Measurements from ENCODE around the gene MFAP5.
"Not testable (repeated sequence)": the region's sequence is repeated elsewhere in the genome, so short reads cannot be mapped to it uniquely, and the experiment has no call there.

Gene MFAP5

DNA sequence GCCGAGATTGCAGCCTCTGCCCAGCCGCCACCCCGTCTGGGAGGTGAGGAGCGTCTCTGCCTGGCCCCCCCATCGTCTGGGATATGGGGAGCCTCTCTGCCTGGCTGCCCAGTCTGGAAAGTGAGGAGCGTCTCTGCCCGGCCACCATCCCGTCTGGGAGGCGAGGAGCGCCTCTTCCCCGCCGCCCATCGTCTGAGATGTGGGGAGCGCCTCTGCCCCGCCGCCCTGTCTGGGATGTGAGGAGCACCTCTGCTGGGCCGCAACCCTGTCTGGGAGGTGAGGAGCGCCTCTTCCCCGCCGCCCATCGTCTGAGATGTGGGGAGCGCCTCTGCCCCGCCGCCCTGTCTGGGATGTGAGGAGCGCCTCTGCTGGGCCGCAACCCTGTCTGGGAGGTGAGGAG is 37.9 kb downstream of the MFAP5 start:
- DNase-seq, result not testable (repeated sequence)

DNA sequence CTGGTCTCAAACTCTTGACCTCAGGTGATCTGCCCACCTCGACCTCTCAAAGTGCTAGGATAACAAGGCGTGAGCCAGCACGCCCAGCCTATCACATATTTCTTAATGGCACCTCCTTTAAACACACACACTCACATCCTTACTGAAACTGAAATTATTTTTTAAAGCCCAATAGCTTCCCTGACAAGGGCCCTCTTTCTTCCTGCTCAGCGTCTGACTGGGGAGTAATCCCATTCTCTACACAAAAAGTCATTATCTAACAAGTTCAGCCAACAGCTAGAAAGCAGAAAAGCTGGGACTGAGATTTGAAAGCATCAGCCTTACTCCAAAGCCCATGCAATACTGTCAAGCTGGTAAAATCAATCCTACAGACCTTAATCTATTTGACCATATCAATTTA is 40.0 kb downstream of the MFAP5 start:
- no peak for DNase-seq

DNA sequence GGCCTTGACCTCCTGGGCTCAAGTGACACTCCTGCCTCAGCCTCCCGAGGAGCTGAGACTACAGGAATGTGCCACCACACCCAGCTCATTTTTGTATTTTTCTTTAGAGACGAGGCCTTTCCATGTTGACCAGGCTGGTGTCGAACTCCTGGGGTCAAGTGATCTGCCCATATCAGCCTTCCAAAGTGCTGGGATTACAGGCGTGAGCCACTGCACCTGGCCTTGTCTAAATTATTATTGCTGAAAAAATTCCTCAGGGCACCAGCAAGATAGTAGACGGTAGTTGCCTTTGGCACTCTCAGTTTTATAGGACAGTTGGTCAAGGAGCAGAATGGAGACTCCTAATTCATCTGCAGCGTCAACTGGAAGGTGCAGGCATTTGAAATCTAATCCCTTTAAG is 47.4 kb downstream of the MFAP5 start:
- DNase-seq, result no peak

DNA sequence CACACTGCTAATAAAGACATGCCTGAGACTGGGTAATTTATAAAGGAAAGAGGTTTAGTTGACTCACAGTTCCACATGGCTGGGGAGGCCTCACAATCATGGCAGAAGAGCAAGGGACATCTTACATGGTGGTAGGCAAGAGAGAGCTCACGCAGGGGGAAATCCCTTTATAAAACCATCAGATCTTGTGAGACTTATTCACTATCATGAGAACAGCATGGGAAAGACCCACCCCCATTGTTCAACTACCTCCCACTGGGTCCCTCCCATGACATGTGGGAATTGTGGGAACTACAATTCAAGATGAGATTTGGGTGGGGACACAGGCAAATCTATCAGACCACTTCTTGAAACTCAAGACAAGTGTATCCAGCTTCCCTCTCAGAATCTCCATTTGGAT is 48.7 kb downstream of the MFAP5 start:
- not testable (repeated sequence) for DNase-seq

DNA sequence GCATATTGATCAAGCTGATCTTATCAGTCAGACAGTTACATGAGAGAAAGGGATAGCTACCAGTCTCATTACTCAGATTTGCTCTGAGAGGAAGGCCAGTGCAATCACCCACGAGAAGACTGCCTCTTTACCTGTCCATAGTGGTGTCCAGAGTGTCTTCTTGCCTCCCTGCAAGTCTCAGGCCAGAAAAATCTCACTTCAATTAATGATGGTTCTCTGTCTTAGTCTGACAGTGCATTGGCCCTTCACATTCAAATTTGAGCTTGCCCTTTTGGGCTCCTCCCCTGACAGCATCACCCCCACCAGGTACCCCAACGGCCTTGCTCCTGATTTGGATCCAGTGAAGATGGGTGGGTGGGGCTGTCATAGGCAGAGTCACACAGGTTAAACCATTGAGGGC is 50.0 kb downstream of the MFAP5 start, which contains the start of gene AICDA:
TSS of gene AICDA (minus strand) at position 231 of the 400 bp plus-strand sequence. CDS start at position 139, 92 bp downstream.
- DNase-seq, result no peak

DNA sequence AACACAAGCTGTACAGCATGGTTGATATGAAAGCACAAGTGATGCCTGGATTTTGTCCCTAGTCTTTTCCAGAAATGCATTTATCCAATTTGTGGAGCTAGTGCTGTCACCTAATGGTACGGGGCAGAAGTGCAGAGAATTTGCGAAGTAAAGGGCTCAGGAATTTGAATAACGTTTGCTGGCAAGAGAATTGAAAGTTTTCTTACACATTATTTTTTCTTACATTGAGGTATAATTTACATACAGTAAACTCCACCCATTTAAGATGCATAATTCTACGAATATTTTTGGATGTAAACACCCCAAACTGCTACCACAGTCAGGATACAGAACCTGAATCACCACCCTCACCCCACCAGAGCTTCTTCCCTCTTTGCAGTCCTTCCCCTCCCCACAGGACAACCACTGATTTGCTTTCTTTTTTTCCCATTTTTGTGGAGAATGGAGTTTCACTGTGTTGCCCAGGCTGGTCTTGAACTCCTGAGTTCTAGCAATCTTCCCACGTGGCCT is 53.5 kb downstream of the MFAP5 start:
- DNase-seq, result peak; percentile 54

DNA sequence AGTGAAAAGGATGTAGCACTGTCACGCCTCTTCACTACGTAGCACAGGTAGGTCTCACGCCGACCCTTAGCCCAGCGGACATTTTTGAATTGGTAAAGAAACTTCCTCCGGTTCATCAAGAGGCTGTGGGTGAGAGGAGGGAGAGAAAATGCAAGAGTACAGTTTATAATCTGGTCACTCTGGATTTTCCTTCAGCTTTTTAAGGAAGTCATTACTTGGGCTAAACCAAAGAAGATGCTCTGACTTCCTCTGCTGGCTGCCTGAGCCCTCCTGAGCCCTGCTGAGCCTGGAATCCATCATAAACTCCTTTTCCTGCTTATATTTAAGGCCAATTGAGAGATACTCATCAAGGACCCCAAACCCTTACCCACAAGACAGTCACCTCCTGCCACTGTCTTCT is 55.7 kb downstream of the MFAP5 start:
- DNase-seq, result no peak

DNA sequence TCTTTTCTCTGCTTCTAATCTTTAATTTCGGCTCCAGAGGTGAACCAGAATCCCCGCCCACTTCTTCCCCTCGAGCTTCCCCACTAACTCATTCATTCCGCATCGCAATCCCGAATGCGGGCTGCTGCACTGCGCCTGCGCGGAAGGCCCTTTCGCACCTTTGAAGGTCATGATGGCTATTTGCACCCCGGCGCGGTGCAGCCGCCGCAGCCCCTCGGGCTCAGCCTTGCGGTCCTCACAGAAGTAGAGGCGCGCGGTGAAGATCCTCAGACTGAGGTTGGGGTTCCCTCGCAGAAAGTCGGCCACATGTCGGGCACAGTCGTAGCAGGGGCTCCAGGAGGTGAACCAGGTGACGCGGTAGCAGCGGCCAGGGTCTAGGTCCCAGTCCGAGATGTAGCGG is 57.6 kb downstream of the MFAP5 start:
- DNase-seq, result no peak

DNA sequence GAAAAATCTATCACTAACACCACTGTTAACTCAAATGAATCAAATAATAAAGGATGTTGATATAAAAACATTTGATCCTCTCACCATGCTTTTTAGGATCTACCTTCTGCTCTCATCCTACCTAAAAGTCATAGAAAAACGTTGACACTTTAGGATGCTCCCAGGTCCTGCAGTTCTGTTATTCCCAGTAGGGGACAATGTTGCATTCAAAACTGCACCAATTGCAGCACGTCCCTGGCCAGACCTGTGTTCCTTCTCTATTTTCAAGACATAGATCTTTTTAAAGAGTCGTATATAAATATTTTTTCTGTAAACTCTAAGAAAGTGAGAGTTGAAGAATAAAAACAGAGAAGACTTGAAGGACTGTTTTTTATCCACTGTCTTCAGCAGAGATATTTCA is 58.8 kb downstream of the MFAP5 start:
- DNase-seq, result peak; percentile 6

DNA sequence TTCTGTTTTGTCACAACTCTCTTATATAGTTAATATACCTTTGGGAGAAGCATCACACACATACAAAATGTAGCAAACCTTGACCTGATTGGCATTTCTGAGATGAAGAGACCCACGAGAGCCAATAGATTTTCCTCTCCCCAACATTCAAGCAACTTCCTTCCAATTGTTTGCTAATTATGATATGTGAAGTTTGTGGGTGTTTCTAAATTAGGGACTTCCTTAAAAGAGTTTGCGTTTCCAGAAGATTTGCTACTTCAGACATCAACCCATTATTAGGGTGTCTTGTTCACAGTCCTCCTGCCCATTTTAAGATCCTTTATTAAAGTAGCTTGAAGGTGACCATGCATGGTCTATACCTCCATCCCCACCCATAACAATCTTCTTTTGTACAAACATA is 59.3 kb downstream of the MFAP5 start:
- DNase-seq, result no peak

DNA sequence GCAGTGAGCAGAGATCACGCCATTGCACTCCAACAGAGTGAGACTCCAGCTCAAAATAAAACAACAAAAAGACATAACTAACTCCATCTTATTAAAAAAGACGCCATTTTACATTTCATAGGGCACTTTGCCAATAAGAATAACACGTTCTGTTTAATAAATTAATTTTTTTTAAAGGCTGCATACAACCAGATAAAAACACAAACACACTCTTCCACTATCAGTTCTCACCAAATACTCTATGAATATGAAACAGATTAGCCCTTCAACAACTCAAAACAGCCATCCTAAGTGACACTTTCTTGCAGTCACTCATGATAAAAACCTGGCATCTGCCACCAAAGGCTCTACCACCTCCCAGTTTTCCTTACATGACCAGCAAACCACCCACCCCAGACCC is 66.1 kb downstream of the MFAP5 start:
- DNase-seq, result no peak
